Kidney (tissue), 14 donors: ENCODE data around the gene SPTBN1. TPM values are rescaled to one million over a fixed set of nuclear protein-coding genes. Genes with fewer than 3 reads are reported as not detected.
A peak's percentile ranks its signal among the peaks of the same experiment; 100 is the strongest.

Source experiments
- DNase-seq, 5 donors: peaks; one replicate each; pipeline ENCODE4 v3.0.0-alpha.2; 2013 to 2020
- FAIRE-seq: peaks from 2 replicates; lab custom pipeline; 2012; peaks lifted over from hg19 to GRCh38; lab: Jason Lieb, UNC
- H3K27ac ChIP-seq, 2 donors: one replicate each; pipeline ENCODE4 v1.7.0; 2013; ENCODE audit warnings: low read depth in 2 of 2, low read length in 2 of 2, inconsistent platforms in 1 of 2
- H3K27me3 ChIP-seq: one replicate; pipeline ENCODE4 v1.7.1; 2013; ENCODE audit warnings: low read length, inconsistent platforms; ENCODE audit not compliant: control insufficient read depth, insufficient read depth
- H3K36me3 ChIP-seq, 3 donors: one replicate each; pipeline versions ENCODE4 v1.7.0 to v1.7.1; 2013; ENCODE audit warnings: low read length in 3 of 3, control low read depth in 1 of 3, inconsistent platforms in 1 of 3; ENCODE audit not compliant: insufficient read depth in 3 of 3, control insufficient read depth in 2 of 3
- H3K4me1 ChIP-seq, 3 donors: one replicate each; pipeline versions ENCODE4 v1.7.0 to v1.7.1; 2013; ENCODE audit warnings: low read length in 3 of 3, inconsistent platforms in 1 of 3, low read depth in 1 of 3; ENCODE audit not compliant: control insufficient read depth in 2 of 3, insufficient read depth in 2 of 3
- H3K4me3 ChIP-seq, 3 donors: one replicate each; pipeline versions ENCODE4 v1.7.0 to v1.8.1; 2013; ENCODE audit warnings: low read length in 3 of 3, control low read depth in 1 of 3, inconsistent platforms in 1 of 3
- H3K9ac ChIP-seq, 3 donors: one replicate each; pipeline versions ENCODE4 v1.7.0 to v1.7.1; 2013; ENCODE audit warnings: low read length in 3 of 3, control low read depth in 1 of 3, inconsistent platforms in 1 of 3
- H3K9me3 ChIP-seq, 3 donors: one replicate each; pipeline versions ENCODE4 v1.7.0 to v1.7.1; 2013; ENCODE audit warnings: low read length in 3 of 3, control low read depth in 1 of 3, inconsistent platforms in 1 of 3; ENCODE audit not compliant: control insufficient read depth in 2 of 3, insufficient read depth in 1 of 3
- intact Hi-C: fragments of 100-400 bp; cut with DNase I; formaldehyde crosslinking; loops from one replicate; pipeline ENCODE4 v1.11.1; 2022
- polyA plus RNA-seq: library from polyadenylated mRNA; stranded (reverse); fragments of 350-450 nt; fragmentation: Illumina TruSeq; extraction: RNeasy Lipid Tissue Mini Kit (QIAGEN cat#74804); gene quantifications from one replicate; pipeline ENCODE4 v1.2.3, GENCODE V29; 2014; ENCODE audit warnings: low read depth, low replicate concordance; ENCODE audit not compliant: insufficient read depth
- total RNA-seq: library from RNA; stranded (reverse); fragmentation: NEBNext Ultra II Directional; extraction: Animal tissue kit (Norgen Biotek cat#: 25700); gene quantifications from one replicate; pipeline ENCODE4 v1.2.1, GENCODE V29; 2021
- TF ChIP-seq, protein P1 (sequence below): IDR thresholded peaks from 3 replicates; pipeline ENCODE4 v1.5.1; 2012; ENCODE audit warnings: mild to moderate bottlenecking, moderate library complexity, borderline replicate concordance; ENCODE audit not compliant: insufficient read depth; ENCODE audit errors: extremely low read depth
- donor health status: control.
- donor health status: control.
- donor health status: control.
- donor health status: control.
- donor health status: control.
- donor health status: DM: yes; HTN: yes; CAD: no.
- donor health status: Normal renal cell carcinoma (clear cell type).

SPTBN1 gene
- total and polyA plus RNA-seq, 2 donors from 2014 or later = 93.2 to 313 TPM

DNA sequence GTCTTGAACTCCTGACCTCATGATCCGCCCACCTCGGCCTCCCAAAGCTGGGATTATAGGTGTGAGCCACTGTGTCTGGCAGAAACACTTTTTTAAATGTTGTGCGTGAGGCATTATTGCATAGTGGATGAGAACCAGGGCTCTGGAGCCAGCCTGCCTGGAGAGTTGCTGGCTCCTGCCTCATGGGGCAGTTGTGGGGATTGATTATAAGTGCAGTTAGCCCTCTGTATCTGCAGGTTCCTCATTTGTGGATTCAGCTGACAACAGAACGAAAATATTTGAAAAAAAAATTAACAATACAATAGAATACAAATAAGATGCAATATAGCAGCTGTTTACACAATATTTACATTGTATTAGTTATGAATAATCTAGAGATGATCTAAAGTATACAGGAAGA lies 137.9 kb downstream of the SPTBN1 start:
- DNase-seq = no peak
- Histone ChIP-seq H3K9ac (no peak overlapping the region), H3K9me3 (no peaks in the 10 kb centered on the region), H3K27me3 (no peaks in the 10 kb centered on the region), H3K27ac (no peak overlapping the region), H3K36me3 (peaks cover 0 to 2% (median under 1%) of the 10 kb centered on the region in 3 donors), H3K4me1 (peaks cover 0 to 42% (median 40%) of the 10 kb centered on the region in 3 donors), H3K4me3 (no peak overlapping the region)
- no peak for FAIRE-seq
- intact Hi-C loops = no loop called here
- TF ChIP-seq, protein P1, sequence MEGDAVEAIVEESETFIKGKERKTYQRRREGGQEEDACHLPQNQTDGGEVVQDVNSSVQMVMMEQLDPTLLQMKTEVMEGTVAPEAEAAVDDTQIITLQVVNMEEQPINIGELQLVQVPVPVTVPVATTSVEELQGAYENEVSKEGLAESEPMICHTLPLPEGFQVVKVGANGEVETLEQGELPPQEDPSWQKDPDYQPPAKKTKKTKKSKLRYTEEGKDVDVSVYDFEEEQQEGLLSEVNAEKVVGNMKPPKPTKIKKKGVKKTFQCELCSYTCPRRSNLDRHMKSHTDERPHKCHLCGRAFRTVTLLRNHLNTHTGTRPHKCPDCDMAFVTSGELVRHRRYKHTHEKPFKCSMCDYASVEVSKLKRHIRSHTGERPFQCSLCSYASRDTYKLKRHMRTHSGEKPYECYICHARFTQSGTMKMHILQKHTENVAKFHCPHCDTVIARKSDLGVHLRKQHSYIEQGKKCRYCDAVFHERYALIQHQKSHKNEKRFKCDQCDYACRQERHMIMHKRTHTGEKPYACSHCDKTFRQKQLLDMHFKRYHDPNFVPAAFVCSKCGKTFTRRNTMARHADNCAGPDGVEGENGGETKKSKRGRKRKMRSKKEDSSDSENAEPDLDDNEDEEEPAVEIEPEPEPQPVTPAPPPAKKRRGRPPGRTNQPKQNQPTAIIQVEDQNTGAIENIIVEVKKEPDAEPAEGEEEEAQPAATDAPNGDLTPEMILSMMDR = no peak

DNA sequence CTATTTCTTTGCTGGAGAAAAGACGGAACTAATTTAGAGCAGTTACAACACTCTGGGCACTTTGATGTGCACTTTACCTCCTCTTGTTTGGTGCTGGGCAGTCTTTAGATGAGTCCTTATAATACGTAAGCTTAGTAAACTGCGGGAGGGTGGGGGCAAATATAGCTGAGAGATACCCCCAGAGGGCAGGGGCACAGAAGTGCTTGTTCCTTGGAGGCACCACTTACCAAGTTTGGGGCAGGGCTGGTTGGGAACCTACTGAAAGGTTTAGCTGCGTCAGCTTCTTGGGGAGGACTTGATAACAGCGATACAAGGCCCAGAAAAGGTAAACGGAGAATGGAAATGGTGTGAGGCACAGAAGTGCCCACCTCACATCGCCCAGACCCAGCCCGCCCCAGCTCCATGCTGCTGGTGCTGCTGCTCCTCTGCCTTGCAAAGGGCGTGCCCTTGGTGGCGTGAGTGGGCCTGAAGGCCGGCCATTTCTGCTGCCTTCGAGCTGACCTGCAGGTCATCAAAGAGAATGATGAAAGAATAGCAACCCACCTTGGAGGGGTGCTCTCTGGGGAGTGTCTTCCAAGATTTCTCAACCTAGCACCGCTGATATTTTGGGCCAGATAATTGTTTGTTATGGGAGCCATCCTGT lies 139.2 kb downstream of the SPTBN1 start:
- no peaks in the 10 kb centered on the region for H3K9me3 ChIP-seq
- peaks cover 0 to 8% (median 2%) of the 10 kb centered on the region in 3 donors for H3K36me3 ChIP-seq
- no peak overlapping the region for H3K9ac ChIP-seq
- H3K4me1 ChIP-seq = peaks cover 0 to 50% (median 50%) of the 10 kb centered on the region in 3 donors
- no peak for DNase-seq
- FAIRE-seq = no peak
- H3K4me3 ChIP-seq = no peak overlapping the region
- H3K27ac ChIP-seq = no peak overlapping the region
- H3K27me3 ChIP-seq = no peaks in the 10 kb centered on the region
- intact Hi-C loops = no loop called here
- TF ChIP-seq, protein P1 = no peak

DNA sequence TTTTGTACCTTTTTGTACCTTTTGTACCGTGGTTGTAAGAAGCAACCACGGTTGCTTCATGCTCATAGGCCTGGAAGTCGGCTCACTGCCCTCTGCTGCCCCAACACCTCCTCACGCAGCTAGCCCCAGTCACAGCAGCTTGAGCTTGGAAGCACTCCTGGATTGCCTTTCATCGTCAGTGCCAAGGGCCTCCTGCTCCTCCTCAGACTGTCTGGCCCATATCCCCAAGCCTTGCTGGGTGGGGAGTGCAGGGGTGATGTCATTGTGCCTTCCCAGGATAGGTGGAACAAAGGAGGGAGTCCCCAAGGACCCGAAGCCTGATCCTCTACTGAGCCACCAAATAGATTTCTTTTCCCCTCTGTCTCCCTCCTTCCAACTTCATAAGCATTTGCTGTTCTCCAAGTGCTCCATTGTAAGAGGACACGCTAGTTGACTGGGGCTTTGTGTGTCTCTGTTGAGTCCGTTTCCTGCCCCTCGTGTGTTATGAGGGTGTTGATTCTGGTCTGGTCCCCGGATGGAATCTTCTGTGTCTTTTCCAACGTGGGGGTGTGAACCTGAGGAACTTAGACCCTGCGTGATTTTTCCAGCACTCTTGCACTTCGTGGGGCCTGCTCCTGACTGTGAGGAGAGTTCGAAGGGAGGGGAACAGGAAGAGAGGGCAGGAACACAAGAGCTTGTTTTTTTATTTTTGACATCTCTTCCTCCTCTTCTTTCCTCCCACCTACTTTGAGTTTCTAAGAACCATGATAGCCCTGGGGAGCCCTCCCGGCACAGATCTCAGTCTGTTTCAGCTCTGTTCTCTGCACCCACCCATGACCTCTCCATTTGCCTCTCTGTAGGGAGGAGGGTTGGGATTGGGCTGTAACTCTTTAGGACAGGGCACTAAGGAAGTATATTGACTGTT lies 140.1 kb downstream of the SPTBN1 start:
- H3K9ac ChIP-seq = peak overlapping the region in 1 of 3 donors; percentile 4
- DNase-seq = no peak

More for the DNA sequence above, 140.1 kb downstream of the SPTBN1 start:
- Histone ChIP-seq H3K4me1 (peaks cover 0 to 53% (median 47%) of the 10 kb centered on the region in 3 donors), H3K9me3 (no peaks in the 10 kb centered on the region), H3K36me3 (peaks cover 0 to 8% (median 2%) of the 10 kb centered on the region in 3 donors), H3K4me3 (no peak overlapping the region), H3K27ac (peak overlapping the region; percentile 36 to 51), H3K27me3 (no peaks in the 10 kb centered on the region)
- no peak for FAIRE-seq
- TF ChIP-seq, protein P1 = no peak
- intact Hi-C loops = no loop called here
